Measurements from ENCODE around the gene NPDC1.
A peak's percentile ranks its signal among the peaks of the same experiment; 100 is the strongest.

NPDC1 gene

GRCh38 chr9:137023157-137023556 lies 22.8 kb downstream of the NPDC1 start:
- no peak for DNase-seq

GRCh38 chr9:137022662-137023008 lies 23.3 kb downstream of the NPDC1 start:
- no peak for DNase-seq

GRCh38 chr9:137021979-137022661 lies 23.9 kb downstream of the NPDC1 start:
- DNase-seq = peak; percentile 76

- DNase-seq = no peak
Measured at GRCh38 chr9:137021568-137021978, 24.4 kb downstream of the NPDC1 start.

GRCh38 chr9:137020771-137021567 lies 25.0 kb downstream of the NPDC1 start:
- no peak for DNase-seq

- DNase-seq = no peak
Measured at GRCh38 chr9:137019891-137020683, 25.9 kb downstream of the NPDC1 start.

- no peak for DNase-seq
Measured at GRCh38 chr9:137018761-137019559, 27.0 kb downstream of the NPDC1 start.

- DNase-seq = no peak
Measured at GRCh38 chr9:137017791-137018497, 28.0 kb downstream of the NPDC1 start.

- no peak for DNase-seq
Measured at GRCh38 chr9:137017071-137017470, 28.9 kb downstream of the NPDC1 start.

GRCh38 chr9:137016436-137016835 lies 29.5 kb downstream of the NPDC1 start:
- DNase-seq = no peak

- no peak for DNase-seq
Measured at GRCh38 chr9:137015976-137016375, 30.0 kb downstream of the NPDC1 start.

GRCh38 chr9:137015540-137015930 lies 30.4 kb downstream of the NPDC1 start:
- no peak for DNase-seq

GRCh38 chr9:137014776-137015539 lies 31.0 kb downstream of the NPDC1 start:
- no peak for DNase-seq

GRCh38 chr9:137014166-137014565 lies 31.8 kb downstream of the NPDC1 start:
- DNase-seq = no peak

GRCh38 chr9:137013571-137013940 lies 32.4 kb downstream of the NPDC1 start:
- DNase-seq = no peak

GRCh38 chr9:137012694-137013570 lies 33.0 kb downstream of the NPDC1 start:
- DNase-seq = no peak

GRCh38 chr9:137011907-137012675 lies 33.9 kb downstream of the NPDC1 start:
- DNase-seq = no peak

- no peak for DNase-seq
Measured at GRCh38 chr9:137011156-137011555, 34.8 kb downstream of the NPDC1 start.

- DNase-seq = no peak
Measured at GRCh38 chr9:137009938-137010732, 35.8 kb downstream of the NPDC1 start.

All from CD4-positive, alpha-beta T cell treated with Interleukin-21 for 1 hour (primary cell).